CD4-positive, alpha-beta T cell (primary cell): Measurements from ENCODE around the gene ARL13B. TPM values are rescaled to one million over a fixed set of nuclear protein-coding genes. Genes with fewer than 3 reads are reported as not detected.
A peak's percentile ranks its signal among the peaks of the same experiment; 100 is the strongest.
"Not testable (repeated sequence)": the region's sequence is repeated elsewhere in the genome, so short reads cannot be mapped to it uniquely, and the experiment has no call there.

Experiments
- ATAC-seq: fragments of 200-7000 bp; cut with Tn5 transposase; one replicate; pipeline ENCODE4 v1.10.0; 2022; ENCODE audit warnings: mild to moderate bottlenecking; ENCODE audit not compliant: poor library complexity
- CTCF ChIA-PET: fragments of 350-600 bp; sonication (Branson Sonifier 250); formaldehyde crosslinking; loops from one replicate; lab custom pipeline; 2021; ENCODE audit warnings: antibody characterized with exemption, inconsistent platforms; lab: Charles Lee
- POLR2A ChIA-PET: fragments of 350-600 bp; sonication (Branson Sonifier 250); formaldehyde crosslinking; loops from one replicate; lab custom pipeline; 2021; ENCODE audit warnings: antibody characterized with exemption, inconsistent platforms; lab: Charles Lee
- DNase-seq, 14 experiments: peaks; one replicate each; pipeline ENCODE4 v3.0.0-alpha.2; 2013 to 2020; ENCODE audit warnings: mixed read lengths in 2 of 14
- H3K27ac ChIP-seq, 2 donors: one replicate each; pipeline versions ENCODE4 v1.5.1 to v1.7.0; 2013; ENCODE audit warnings: low read length in 2 of 2, low read depth in 1 of 2, mild to moderate bottlenecking in 1 of 2
- H3K27me3 ChIP-seq, 2 experiments: 1 replicate in 1 of 2; 2 replicates in 1 of 2; pipeline versions ENCODE4 v1.6.1 to v1.7.0; 2013; ENCODE audit warnings: low read length in 2 of 2, control low read depth in 1 of 2, mild to moderate bottlenecking in 1 of 2, moderate library complexity in 1 of 2; ENCODE audit not compliant: insufficient read depth in 2 of 2, control insufficient read depth in 1 of 2
- H3K36me3 ChIP-seq: one replicate; pipeline ENCODE4 v1.6.1; 2013; ENCODE audit warnings: low read length, control low read depth; ENCODE audit not compliant: insufficient read depth
- H3K4me1 ChIP-seq: one replicate; pipeline ENCODE4 v1.6.1; 2013; ENCODE audit warnings: low read length, control low read depth; ENCODE audit not compliant: insufficient read depth
- H3K4me3 ChIP-seq: one replicate; pipeline ENCODE4 v1.5.1; 2013; ENCODE audit warnings: mild to moderate bottlenecking, low read length, moderate library complexity
- H3K9me3 ChIP-seq, 2 experiments: 1 replicate in 1 of 2; 2 replicates in 1 of 2; pipeline versions ENCODE4 v1.6.1 to v1.7.0; 2013; ENCODE audit warnings: low read length in 2 of 2, mild to moderate bottlenecking in 2 of 2, control low read depth in 1 of 2, moderate library complexity in 1 of 2; ENCODE audit not compliant: control insufficient read depth in 1 of 2, insufficient read depth in 1 of 2
- H3K27ac Mint-ChIP-seq: one replicate; pipeline ENCODE4 v1.8.0; 2020; ENCODE audit warnings: mixed read lengths
- H3K27me3 Mint-ChIP-seq: one replicate; pipeline ENCODE4 v1.8.0; 2021; ENCODE audit warnings: mixed read lengths
- H3K36me3 Mint-ChIP-seq: one replicate; pipeline ENCODE4 v1.8.0; 2021; ENCODE audit warnings: low read depth, mixed read lengths
- H3K4me1 Mint-ChIP-seq: one replicate; pipeline ENCODE4 v1.8.0; 2021; ENCODE audit warnings: low read depth, mixed read lengths
- H3K4me3 Mint-ChIP-seq: one replicate; pipeline ENCODE4 v1.8.0; 2020; ENCODE audit warnings: mild to moderate bottlenecking, mixed read lengths
- H3K9me3 Mint-ChIP-seq: one replicate; pipeline ENCODE4 v1.8.0; 2020; ENCODE audit warnings: mixed read lengths
- intact Hi-C, 2 experiments: fragments of 100-400 bp; cut with DNase I in 1 of 2; cut with micrococcal nuclease in 1 of 2; formaldehyde crosslinking; loops; one replicate each; pipeline versions ENCODE4 v1.15.1 to v1.9.0; 2023 to 2025; cut with DNase I, micrococcal nuclease
- total RNA-seq, 174 experiments: library from RNA in 2 of 174; stranded (reverse) in 2 of 174; gene quantifications; one replicate each; pipeline ENCODE4 v1.2.3 and lab custom pipeline; 2021 to 2026
- TF ChIP-seq, protein P1 (sequence below): fragments of 200-600 bp; IDR thresholded peaks from one replicate; pipeline ENCODE4 v1.8.0; 2022; ENCODE audit warnings: antibody characterized with exemption, mild to moderate bottlenecking

The ARL13B gene
- total RNA-seq, 2 experiments from 2014 or later, result 3.4 to 4.4 TPM

DNA sequence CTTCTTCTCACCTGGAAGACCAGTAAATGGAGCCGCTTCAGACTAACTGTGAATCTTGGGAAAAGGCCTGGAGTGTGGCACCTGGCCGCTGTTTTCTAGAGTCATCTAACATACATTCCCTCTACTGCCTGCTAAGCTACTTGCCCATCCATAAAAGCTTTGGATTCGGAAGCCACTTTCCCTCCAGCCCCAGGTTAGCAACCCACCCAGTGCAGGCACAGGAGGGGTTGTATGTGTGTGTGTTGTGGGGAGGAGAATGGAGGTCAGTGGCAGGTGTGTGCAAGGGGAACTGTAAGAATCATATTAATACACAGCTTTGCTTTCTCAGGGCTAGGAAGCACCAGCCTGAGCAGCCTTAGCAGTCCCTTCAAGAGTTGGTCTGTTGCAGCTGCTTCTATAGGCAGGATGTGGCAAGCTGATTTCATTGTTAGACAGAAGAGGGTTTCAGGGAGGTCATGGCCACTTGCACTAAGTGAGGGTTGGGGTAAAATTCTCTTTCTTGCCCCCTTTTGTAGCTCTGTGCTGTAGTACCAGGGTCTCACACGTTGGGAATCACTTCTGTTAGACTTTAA, 91.8 kb downstream of the ARL13B start:
- Mint-ChIP-seq H3K4me3 (no peak overlapping the region), H3K27ac (no peak overlapping the region), H3K9me3 (no peaks in the 10 kb centered on the region), H3K4me1 (peaks cover 84% of the 10 kb centered on the region), H3K27me3 (no peaks in the 10 kb centered on the region), H3K36me3 (peaks cover 91% of the 10 kb centered on the region)
- CTCF ChIA-PET, result no interaction called here
- Histone ChIP-seq H3K4me1 (no peaks in the 10 kb centered on the region), H3K9me3 (peaks cover 0 to under 1% of the 10 kb centered on the region in 2 experiments), H3K27me3 (no peaks in the 10 kb centered on the region), H3K27ac (no peak overlapping the region), H3K4me3 (no peak overlapping the region), H3K36me3 (peaks cover 33% of the 10 kb centered on the region)
- no peak for DNase-seq
- TF ChIP-seq, protein P1, sequence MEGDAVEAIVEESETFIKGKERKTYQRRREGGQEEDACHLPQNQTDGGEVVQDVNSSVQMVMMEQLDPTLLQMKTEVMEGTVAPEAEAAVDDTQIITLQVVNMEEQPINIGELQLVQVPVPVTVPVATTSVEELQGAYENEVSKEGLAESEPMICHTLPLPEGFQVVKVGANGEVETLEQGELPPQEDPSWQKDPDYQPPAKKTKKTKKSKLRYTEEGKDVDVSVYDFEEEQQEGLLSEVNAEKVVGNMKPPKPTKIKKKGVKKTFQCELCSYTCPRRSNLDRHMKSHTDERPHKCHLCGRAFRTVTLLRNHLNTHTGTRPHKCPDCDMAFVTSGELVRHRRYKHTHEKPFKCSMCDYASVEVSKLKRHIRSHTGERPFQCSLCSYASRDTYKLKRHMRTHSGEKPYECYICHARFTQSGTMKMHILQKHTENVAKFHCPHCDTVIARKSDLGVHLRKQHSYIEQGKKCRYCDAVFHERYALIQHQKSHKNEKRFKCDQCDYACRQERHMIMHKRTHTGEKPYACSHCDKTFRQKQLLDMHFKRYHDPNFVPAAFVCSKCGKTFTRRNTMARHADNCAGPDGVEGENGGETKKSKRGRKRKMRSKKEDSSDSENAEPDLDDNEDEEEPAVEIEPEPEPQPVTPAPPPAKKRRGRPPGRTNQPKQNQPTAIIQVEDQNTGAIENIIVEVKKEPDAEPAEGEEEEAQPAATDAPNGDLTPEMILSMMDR, result no peak
- POLR2A ChIA-PET, result interaction anchor here (2.0 kb wide), 1 partner anchor 9 kb away, joined by 11 read pairs; the partner anchor contains the start of genes DHFR2 and NSUN3
- intact Hi-C loops, result no loop called here
- peak; percentile 41 for ATAC-seq

DNA sequence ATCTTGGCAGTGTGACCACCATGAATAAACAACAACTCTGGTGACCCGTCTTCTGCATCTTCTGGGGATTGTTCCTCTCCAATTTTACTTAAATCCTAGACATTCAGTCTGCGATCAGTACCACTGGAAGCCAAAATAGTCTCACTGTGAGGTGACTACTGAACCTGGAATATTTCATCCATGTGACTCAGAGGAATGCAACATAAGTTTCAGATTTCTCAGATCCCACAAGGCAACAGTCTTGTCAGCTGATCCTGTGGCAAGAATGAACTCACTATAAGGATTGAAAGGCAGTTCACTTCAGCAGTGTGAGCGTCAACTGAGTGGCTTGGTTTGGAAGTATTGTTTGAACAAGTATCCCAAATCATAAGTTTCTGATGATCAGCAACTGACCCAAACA, 96.1 kb downstream of the ARL13B start:
- intact Hi-C loops, result no loop called here
- no peak overlapping the region for H3K4me3 ChIP-seq
- no peak overlapping the region for H3K27ac ChIP-seq
- Mint-ChIP-seq H3K4me3 (no peak overlapping the region), H3K4me1 (peaks cover 94% of the 10 kb centered on the region), H3K9me3 (no peaks in the 10 kb centered on the region), H3K27me3 (no peaks in the 10 kb centered on the region), H3K27ac (no peak overlapping the region), H3K36me3 (peaks cover 90% of the 10 kb centered on the region)
- CTCF ChIA-PET, result no interaction called here
- H3K36me3 ChIP-seq, result peaks cover 21% of the 10 kb centered on the region
- H3K27me3 ChIP-seq, result no peaks in the 10 kb centered on the region
- no peak for DNase-seq
- H3K9me3 ChIP-seq, result peaks cover 0 to 4% of the 10 kb centered on the region in 2 experiments
- ATAC-seq, result no peak
- peaks cover 14% of the 10 kb centered on the region for H3K4me1 ChIP-seq
- TF ChIP-seq, protein P1, result no peak
- POLR2A ChIA-PET, result no interaction called here

DNA sequence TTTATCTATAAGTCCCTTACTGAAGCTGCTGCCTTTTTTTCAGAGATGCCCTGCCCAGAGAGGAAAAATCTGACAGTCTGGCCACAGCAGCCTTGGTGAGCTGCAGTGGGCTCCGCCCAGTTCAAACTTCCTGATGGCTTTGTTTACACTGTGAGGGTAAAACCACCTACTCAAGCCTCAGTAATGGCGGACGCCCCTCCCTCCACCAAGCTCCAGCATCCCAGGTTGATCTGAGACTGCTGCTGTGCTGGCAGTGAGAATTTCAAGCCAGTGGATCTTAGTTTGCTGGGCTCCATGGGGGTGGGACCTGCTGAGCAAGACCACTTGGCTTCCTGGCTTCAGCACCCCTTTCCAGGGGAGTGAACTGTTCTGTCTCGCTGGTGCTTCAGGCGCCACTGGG, 100.6 kb downstream of the ARL13B start:
- H3K4me3 ChIP-seq, H3K4me3 Mint-ChIP-seq, CTCF ChIA-PET, H3K9me3 ChIP-seq, H3K27ac ChIP-seq, H3K27me3 Mint-ChIP-seq, H3K9me3 Mint-ChIP-seq, ATAC-seq, H3K27me3 ChIP-seq, intact Hi-C loops: not testable (repeated sequence)
- Mint-ChIP-seq H3K4me1 (peaks cover 84% of the 10 kb centered on the region), H3K27ac (peak overlapping the region; percentile 54), H3K36me3 (peaks cover 82% of the 10 kb centered on the region)
- peak in 5 of 14 experiments; percentile 6 to 51 (median 23) for DNase-seq
- Histone ChIP-seq H3K36me3 (peaks cover 26% of the 10 kb centered on the region), H3K4me1 (peaks cover 15% of the 10 kb centered on the region)
- POLR2A ChIA-PET, result interaction anchor here (2.8 kb wide), 1 partner anchor 18 kb away, joined by 13 read pairs; the partner anchor contains the start of genes DHFR2 and NSUN3
